ENCODE measurements around the gene VPS13D. TPM values are rescaled to one million over a fixed set of nuclear protein-coding genes. Genes with fewer than 3 reads are reported as not detected.

VPS13D gene
- total and polyA plus RNA-seq, 2 of the 4 experiments (the other 2 are of a cell fraction), result 9.0 to 16.3 TPM

DNA sequence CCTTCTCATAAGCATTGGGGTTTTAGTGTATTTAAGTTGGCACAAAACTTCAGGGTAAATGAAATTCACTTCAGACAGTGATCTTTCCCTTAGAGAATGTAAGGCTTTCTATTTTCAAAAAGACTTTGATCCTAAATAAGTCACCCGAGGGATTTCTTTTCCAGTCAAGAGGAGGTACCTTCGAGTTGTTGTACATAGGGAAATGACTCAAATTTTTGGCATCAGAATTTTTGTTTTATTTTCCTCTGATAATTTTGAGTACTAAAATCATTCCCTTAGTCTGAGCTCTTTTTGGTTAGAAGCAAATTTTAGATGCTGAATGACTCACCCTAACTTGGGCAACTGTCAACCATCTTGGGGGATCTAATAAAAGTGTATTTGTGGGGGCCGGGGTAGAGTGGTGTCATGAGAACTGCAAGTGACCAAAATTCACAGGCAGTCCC, 194.3 kb downstream of the VPS13D start:
- Histone ChIP-seq H2BK15ac (ENCODE audit: low read depth, low read length) (no peak overlapping the region), H3K4ac (ENCODE audit: low read depth, low read length) (peak overlapping the region; percentile 26; the same call in 1 of the 2 replicates), H4K91ac (ENCODE audit: insufficient read depth, low read depth, low read length) (no peak overlapping the region), H3K4me2 (ENCODE audit: low read depth, low read length) (0 out of 2 replicates have a peak overlapping the region, but pooled peaks have one; percentile 12), H2BK20ac (ENCODE audit: low read depth, low read length) (peak overlapping the region; percentile 62; the same call in 1 of the 2 replicates), H2BK5ac (ENCODE audit: low read depth, low read length, poor library complexity, severe bottlenecking) (no peak overlapping the region), H3K56ac (ENCODE audit: extremely low read depth, insufficient read depth, low read length) (no peak overlapping the region), H3K27ac (ENCODE audit: insufficient read depth, low read length) (peak overlapping the region; percentile 13; the same call in 1 of the 2 replicates), H2AK9ac (replicated peaks; ENCODE audit: low read depth, low read length, poor library complexity) (no peak overlapping the region), H3K4me3 (ENCODE audit: insufficient read depth, low read depth, low read length) (no peak overlapping the region), H3K27me3 (ENCODE audit: control insufficient read depth, insufficient read depth, low read length) (no peaks in the 10 kb centered on the region), H3K18ac (ENCODE audit: low read depth, low read length) (peak overlapping the region; percentile 71; the same call in 1 of the 2 replicates), H3K14ac (replicated peaks; ENCODE audit: low read depth, low read length) (no peak overlapping the region), H4K5ac (ENCODE audit: low read depth, low read length) (no peak overlapping the region), H2BK120ac (ENCODE audit: low read depth, low read length) (peak overlapping the region; percentile 14; the same call in 1 of the 2 replicates), H4K8ac (ENCODE audit: low read depth in 2 of 2, low read length in 2 of 2) (peak overlapping the region in 1 of 2 experiments; percentile 26; a peak in 1 of 4 replicates), H3K4me1 (ENCODE audit: control insufficient read depth, insufficient read depth, low read length) (peaks cover 9% of the 10 kb centered on the region), H2AK5ac (ENCODE audit: low read depth, low read length) (peak overlapping the region; percentile 59; the same call in 1 of the 2 replicates), H4K20me1 (ENCODE audit: insufficient read depth, low read length) (no peaks in the 10 kb centered on the region), H3K23ac (ENCODE audit: low read depth, low read length) (0 out of 2 replicates have a peak overlapping the region, but pooled peaks have one; percentile 9), H3K9me1 (ENCODE audit: insufficient read depth, low read length) (peaks cover 8% of the 10 kb centered on the region), H3K79me1 (ENCODE audit: low read depth in 1 of 2, low read length in 2 of 2) (0 out of 4 replicates have a peak, but pooled peaks cover 0 to 3% of the 10 kb centered on the region in 2 experiments), H3K9me3 (ENCODE audit: control insufficient read depth, insufficient read depth, low read length) (no peaks in the 10 kb centered on the region), H2AFZ (replicated peaks; ENCODE audit: low read length, poor library complexity) (no peak overlapping the region), H3K36me3 (ENCODE audit: control insufficient read depth, insufficient read depth, low read length) (peaks cover 1% of the 10 kb centered on the region; the same call in 1 of the 2 replicates), H3K9ac (ENCODE audit: low read depth, low read length) (no peak overlapping the region)
- POLR2A ChIA-PET (ENCODE audit: unreplicated experiment), result no interaction called here
- CTCF ChIA-PET, result interaction anchor here (0.6 kb wide), 1 partner anchor 113 kb away, joined by 4 read pairs; no protein-coding TSS in a partner anchor
- WGBS, 2 experiments (ENCODE audit: extremely low coverage in 2 of 2, insufficient read length in 1 of 2), result no CpG with 5 or more reads among the region's 3 CpGs
- peak; percentile 71 for ATAC-seq (ENCODE audit: low read depth)
- no TSS peak for BruUV-seq (replicated peaks)
- dilution Hi-C loops (cut with HindIII; ENCODE audit: low sequenced_read_pairs, unreplicated experiment), result no loop called here
- intact Hi-C loops (cut with micrococcal nuclease), result no loop called here
- peak; percentile 80 for DNase-seq
- in situ Hi-C loops (cut with MboI; ENCODE audit: low sequenced_read_pairs), result loop anchor here (25.0 kb wide), 1 partner anchor 188 kb away; the partner anchor contains the start of gene DHRS3
- TF ChIP-seq RAD21 (IDR thresholded peaks at IDR 0.05; ENCODE audit: low read length), result no peak
- TF ChIP-seq RFX5 (IDR thresholded peaks at IDR 0.05; ENCODE audit: low read depth, low read length), result no peak
- TF ChIP-seq, protein P1, sequence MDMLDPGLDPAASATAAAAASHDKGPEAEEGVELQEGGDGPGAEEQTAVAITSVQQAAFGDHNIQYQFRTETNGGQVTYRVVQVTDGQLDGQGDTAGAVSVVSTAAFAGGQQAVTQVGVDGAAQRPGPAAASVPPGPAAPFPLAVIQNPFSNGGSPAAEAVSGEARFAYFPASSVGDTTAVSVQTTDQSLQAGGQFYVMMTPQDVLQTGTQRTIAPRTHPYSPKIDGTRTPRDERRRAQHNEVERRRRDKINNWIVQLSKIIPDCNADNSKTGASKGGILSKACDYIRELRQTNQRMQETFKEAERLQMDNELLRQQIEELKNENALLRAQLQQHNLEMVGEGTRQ (IDR thresholded peaks at IDR 0.05; ENCODE audit: low read depth, low read length), result no peak
- TF ChIP-seq SMC3 (IDR thresholded peaks at IDR 0.05; ENCODE audit: low read depth, low read length), result no peak
- TF ChIP-seq FOS (IDR thresholded peaks at IDR 0.05; ENCODE audit: low read depth, low read length), result no peak
- TF ChIP-seq, protein P2, sequence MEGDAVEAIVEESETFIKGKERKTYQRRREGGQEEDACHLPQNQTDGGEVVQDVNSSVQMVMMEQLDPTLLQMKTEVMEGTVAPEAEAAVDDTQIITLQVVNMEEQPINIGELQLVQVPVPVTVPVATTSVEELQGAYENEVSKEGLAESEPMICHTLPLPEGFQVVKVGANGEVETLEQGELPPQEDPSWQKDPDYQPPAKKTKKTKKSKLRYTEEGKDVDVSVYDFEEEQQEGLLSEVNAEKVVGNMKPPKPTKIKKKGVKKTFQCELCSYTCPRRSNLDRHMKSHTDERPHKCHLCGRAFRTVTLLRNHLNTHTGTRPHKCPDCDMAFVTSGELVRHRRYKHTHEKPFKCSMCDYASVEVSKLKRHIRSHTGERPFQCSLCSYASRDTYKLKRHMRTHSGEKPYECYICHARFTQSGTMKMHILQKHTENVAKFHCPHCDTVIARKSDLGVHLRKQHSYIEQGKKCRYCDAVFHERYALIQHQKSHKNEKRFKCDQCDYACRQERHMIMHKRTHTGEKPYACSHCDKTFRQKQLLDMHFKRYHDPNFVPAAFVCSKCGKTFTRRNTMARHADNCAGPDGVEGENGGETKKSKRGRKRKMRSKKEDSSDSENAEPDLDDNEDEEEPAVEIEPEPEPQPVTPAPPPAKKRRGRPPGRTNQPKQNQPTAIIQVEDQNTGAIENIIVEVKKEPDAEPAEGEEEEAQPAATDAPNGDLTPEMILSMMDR (conservative IDR thresholded peaks at IDR 0.05; ENCODE audit: low read depth, low read length), result no peak
- TF ChIP-seq RCOR1 (IDR thresholded peaks at IDR 0.05; ENCODE audit: insufficient replicate concordance, low read length), result no peak
- TF ChIP-seq MXI1 (IDR thresholded peaks at IDR 0.05; ENCODE audit: borderline replicate concordance, low read depth, low read length), result no peak
- TF ChIP-seq MAFK (IDR thresholded peaks at IDR 0.05; ENCODE audit: low read depth, low read length), result no peak
